Choroid plexus epithelial cell (primary cell): ENCODE measurements around the gene CLSTN3.

Experiments
- DNase-seq: peaks from one replicate; pipeline ENCODE4 v3.0.0-alpha.2; 2010; ENCODE audit warnings: low read depth
- H3K4me3 ChIP-seq: 2 replicates; pipeline ENCODE4 v1.5.1; 2011; ENCODE audit warnings: low read depth, mild to moderate bottlenecking, control low read depth, low read length, moderate library complexity
- TF ChIP-seq, protein P1 (sequence below): conservative IDR thresholded peaks from 2 replicates; pipeline ENCODE4 v1.5.1; 2011; ENCODE audit warnings: low read depth, mild to moderate bottlenecking, control low read depth, inconsistent platforms, low read length, moderate library complexity

The CLSTN3 gene

DNA sequence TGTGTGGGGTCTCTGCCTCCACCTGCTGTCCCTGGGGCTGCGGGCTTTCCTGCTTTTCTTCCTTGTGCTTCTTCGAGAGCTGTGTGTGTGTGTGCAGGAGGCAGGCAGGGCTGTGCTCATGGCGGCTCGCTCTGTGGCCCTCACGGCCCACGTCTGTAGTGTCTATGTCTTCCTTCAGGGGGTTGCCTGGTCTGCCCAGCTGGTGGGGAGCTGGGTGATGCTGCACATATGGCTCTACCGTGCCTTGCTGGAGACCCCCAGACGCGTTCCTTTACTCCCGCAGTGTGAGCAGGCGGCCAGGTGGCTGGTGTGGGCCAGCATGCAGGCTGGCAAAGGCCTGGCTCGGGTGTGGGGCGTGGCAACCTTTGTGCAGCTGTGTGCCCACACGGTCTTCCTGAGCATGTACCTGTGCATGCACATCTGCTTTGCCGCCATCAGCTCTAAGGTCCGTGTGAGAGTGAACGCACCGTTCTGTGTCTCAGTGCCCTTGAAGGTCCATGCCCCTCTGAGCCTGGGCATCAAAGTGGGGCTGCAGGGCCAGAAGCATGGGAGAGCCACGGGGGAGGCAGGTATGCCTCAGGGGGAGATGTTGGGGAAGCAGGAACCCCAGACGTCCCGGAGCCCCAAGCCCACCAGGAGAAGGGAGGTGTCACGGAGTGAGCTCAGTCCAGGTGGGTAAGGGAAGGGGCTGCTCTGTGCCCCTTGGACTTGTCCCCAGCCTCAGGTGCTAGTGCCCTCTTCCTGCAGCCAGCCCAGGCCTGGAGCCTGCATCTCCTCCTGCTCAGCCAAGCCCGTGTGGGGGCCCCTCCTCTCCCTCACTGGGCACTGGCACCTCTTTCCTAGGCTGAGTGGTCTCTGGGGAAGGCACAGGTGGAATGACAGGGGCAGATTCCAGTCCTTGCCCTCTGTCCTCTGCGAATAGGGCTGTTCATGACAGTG is 26.4 kb downstream of the CLSTN3 start:
- H3K4me3 ChIP-seq = no peak overlapping the region
- no peak for DNase-seq
- TF ChIP-seq, protein P1, sequence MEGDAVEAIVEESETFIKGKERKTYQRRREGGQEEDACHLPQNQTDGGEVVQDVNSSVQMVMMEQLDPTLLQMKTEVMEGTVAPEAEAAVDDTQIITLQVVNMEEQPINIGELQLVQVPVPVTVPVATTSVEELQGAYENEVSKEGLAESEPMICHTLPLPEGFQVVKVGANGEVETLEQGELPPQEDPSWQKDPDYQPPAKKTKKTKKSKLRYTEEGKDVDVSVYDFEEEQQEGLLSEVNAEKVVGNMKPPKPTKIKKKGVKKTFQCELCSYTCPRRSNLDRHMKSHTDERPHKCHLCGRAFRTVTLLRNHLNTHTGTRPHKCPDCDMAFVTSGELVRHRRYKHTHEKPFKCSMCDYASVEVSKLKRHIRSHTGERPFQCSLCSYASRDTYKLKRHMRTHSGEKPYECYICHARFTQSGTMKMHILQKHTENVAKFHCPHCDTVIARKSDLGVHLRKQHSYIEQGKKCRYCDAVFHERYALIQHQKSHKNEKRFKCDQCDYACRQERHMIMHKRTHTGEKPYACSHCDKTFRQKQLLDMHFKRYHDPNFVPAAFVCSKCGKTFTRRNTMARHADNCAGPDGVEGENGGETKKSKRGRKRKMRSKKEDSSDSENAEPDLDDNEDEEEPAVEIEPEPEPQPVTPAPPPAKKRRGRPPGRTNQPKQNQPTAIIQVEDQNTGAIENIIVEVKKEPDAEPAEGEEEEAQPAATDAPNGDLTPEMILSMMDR = no peak

DNA sequence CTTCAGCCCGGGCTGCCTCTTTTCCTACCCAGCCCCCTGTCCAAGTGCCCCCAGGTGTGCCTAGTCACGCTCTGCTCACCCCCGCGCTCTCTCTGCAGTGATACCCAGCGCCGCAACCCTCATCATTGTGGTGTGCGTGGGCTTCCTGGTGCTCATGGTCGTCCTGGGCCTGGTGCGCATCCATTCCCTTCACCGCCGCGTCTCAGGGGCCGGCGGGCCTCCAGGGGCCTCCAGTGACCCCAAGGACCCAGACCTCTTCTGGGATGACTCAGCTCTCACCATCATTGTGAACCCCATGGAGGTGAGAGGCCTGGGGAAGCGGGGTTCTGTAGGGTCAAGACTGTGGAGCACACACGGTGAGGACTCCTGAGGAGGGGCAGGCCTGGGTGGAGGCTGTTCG is 27.2 kb downstream of the CLSTN3 start:
- no peak for DNase-seq
- TF ChIP-seq, protein P1 = no peak
- H3K4me3 ChIP-seq = no peak overlapping the region

- no peak for DNase-seq
- TF ChIP-seq, protein P1 = no peak
- H3K4me3 ChIP-seq = no peak overlapping the region
These were observed 28.8 kb downstream of the CLSTN3 start for GRCh38 chr12:7158781-7159609.

GRCh38 chr12:7160183-7160582 is 30.0 kb downstream of the CLSTN3 start:
- TF ChIP-seq, protein P1 = no peak
- no peak for DNase-seq

DNA sequence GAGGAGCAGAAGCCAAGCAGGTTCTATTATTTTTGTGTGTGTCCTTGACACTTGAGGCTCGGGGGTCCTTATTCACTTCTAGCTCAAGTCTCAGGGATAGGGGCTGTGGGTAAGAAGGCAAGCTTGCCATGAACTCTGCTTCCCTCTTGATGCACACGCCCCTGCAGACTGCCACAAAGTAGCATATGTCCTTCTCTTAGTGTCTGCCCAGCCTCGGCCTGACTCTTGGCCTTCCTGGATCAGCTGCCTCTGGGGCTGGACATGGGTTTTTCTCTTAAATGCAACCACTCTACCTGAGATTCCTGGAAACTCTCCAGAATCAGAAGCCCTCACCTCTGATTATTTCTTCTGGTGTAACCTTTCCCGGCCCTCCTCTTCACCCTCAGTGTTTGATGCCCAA is 31.2 kb downstream of the CLSTN3 start:
- DNase-seq = no peak
- TF ChIP-seq, protein P1 = no peak
- H3K4me3 ChIP-seq = no peak overlapping the region

More at GRCh38 chr12:7160183-7160582, 30.0 kb downstream of the CLSTN3 start:
- H3K4me3 ChIP-seq = no peak overlapping the region

DNA sequence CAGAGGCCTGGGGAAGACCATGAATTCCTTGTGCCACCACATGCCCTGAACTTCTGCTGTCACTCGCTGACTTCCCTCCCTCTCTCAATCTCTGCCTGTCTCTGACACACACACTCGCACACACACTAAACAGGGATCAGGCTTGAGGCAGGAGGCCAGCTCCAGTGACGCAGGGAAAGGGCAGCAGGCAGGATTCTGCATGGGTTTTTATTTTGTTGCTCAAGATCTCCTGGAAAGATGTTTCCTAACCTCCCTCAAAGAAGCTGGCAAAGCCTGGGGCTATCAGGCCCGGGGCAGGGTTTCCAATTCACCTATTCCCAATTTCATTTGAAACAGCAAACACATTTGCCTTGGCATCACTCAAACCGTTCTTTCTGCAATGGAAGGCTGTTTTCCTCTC is 31.6 kb downstream of the CLSTN3 start:
- DNase-seq = no peak
- TF ChIP-seq, protein P1 = no peak
- no peak overlapping the region for H3K4me3 ChIP-seq
